Fibroblast of gingiva (primary cell): Measurements from ENCODE around the gene ZDHHC11B.
A peak's percentile ranks its signal among the peaks of the same experiment; 100 is the strongest.

Experiments used
- DNase-seq: peaks from one replicate; pipeline ENCODE4 v3.0.0-alpha.2; 2011; ENCODE audit warnings: low read depth

The ZDHHC11B gene

DNA sequence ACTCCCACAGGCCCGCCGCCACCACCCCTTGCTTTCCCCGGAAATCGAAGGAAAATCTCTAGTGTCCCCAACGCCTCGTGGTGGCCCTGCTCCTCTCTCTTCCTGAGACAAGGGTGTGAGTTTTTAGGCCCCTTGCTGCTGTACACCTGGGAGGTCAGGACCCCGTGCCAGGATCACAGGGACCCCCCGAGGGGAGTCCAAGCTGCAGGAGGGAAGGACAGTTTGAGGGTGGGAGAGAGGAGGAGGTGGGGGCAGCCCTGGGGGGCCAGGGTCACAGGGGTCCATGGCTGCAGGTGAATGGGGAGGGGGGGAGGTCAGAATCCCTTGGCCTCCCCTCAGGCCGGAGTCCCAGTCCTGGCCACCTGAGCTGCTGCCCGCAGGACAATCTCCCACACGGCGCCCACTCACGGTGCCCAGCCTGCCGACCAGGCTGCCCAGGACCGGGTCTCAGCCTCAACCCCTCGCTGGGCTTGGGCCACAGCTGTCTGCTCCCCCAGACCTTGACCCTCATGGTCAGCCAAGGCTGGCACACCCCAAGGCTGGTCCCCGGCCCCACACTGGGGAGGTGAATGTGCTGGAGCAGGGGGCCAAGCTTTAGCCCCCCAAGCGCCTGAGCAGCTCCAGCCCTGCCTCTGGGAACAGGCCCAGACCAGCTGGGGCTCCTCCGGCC, 111.2 kb downstream of the ZDHHC11B start:
- DNase-seq = no peak

GRCh38 chr5:672329-673160, 112.0 kb downstream of the ZDHHC11B start:
- peak; percentile 78 for DNase-seq

DNA sequence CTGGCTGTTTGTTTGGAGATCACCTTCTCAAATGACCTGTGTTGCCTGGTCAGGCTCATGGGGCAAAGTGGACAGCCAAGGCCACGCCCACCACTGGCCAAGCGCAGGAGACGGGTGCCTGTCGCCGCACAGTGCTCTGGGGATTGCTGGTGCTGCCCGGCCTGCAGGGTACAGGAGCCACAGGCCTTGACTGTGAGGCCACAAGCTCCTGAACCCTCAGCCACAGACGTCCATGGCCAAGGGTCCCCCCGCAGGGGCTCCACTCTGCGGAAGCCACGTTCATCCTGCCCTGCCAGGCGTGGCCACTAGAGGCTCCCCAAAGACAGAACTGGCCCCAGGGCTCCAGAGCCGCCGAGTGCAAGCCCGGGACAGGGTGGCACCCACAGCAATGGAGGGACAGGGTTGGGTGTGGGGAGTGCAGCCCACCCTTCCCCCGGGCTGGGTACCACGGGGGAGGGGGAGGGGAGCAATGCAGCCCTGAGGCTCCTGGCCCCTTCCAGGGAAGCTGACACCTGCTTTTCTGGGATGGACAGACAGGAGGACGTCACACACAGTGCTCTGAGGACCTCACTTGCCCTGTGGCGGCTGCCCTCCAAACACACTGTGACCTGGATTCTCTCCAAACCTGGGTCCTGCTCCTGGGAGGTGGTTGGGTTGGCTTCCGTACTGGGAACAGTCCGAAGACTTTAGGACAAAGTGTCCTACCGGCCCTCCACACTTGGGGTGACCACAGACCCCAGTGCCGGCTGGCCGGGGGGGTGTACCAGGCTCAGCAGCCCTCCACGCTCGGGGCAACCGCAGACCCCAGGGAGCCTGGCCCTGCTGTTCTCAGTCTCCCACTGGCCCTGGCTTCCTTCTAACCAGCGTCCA, 112.8 kb downstream of the ZDHHC11B start:
- DNase-seq = peak; percentile 39

GRCh38 chr5:670396-671270, 113.9 kb downstream of the ZDHHC11B start:
- no peak for DNase-seq

- no peak for DNase-seq
Observed at GRCh38 chr5:669842-670395, 114.6 kb downstream of the ZDHHC11B start.

DNA sequence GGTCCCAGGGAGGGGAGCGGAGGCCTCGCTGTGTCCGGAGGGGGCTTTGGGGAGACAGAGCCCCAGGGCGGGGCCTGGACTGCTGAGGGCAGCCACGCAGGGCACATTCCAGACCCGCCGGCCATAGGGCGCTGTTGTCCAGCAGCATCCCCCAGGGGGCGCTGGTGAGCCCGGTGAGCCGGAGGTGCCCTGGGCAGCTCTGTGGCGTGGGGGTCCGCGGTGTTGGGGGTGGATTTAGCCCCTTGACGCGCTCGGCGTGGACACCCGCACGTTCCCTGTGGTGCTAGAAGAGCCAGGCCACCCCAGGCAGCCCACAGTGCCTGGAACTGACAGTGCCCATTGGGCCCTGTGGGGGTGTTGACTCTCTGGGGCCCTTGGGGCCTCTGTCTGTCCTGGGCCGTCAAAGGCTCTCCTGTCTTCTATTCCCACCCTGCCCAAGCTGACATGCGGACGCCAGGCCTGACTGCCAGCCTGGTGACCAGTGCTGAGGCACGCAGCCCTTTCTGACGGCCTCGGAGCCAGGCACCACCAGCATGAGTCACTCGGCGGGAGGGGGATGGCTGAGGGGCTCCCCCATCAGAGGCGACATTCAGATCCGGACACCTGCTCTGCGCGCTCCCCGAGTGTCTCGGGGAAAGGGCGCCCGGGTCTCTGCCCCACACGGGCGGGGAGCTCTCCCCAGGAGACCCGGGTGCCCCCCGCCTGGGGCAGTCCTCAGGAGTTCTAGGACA, 115.3 kb downstream of the ZDHHC11B start:
- DNase-seq = no peak

GRCh38 chr5:668283-668995, 116.1 kb downstream of the ZDHHC11B start:
- DNase-seq = no peak

- DNase-seq = no peak
Observed at GRCh38 chr5:666816-667498, 117.6 kb downstream of the ZDHHC11B start.

- no peak for DNase-seq
Observed at GRCh38 chr5:665956-666711, 118.4 kb downstream of the ZDHHC11B start.

DNA sequence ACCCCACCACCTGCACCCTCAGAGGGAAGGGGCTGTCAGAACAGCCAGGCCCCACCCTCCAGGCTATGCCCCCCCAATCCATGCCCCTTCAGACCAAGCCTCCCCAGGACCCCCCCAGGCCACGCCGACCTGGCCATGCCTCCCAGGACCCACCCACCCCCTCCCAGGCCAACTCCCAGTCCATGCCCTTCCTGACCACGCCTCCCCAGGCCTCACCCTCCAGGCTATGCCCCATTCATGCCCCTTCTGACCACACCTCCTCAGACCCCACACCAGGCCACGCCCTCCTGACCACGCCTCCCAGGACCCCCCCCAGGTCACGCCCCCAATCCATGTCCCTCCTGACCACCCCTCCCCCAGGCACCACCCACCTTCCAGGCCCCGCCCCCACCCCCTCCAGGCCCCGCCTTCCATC, 119.0 kb downstream of the ZDHHC11B start:
- DNase-seq = no peak

GRCh38 chr5:664994-665360, 119.6 kb downstream of the ZDHHC11B start:
- DNase-seq = no peak

DNA sequence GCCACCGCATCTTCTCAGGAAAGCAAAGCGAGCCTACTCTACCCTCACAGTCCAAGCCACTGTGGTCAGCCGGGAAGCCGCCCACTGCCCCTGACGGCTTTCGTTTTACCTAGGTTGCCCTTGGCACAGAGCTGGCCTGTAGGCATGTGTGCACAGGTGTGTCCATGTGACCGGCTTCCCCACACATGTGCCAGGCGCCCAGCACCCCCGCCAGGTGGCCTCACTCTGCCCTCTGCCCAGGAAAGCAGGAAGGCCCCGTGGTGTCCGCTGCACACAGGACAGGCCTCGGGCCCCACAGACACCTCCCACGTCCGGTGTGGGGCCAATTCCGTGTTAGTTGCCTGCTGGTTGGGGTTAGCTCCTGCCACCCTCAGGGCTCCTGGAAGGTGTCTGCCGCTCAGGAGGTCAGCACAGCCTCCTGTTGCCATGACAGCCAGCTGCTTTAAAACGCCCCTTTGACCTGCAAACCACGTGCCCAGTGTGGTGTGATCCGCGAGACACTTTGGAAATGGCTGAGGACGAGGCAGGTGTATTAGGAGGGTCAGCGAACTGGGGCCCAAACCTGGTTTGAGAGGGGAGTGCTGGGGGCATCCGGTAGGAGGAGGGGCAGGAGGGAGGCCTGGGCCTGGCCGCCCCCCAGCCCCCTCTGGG, 120.1 kb downstream of the ZDHHC11B start:
- no peak for DNase-seq

DNA sequence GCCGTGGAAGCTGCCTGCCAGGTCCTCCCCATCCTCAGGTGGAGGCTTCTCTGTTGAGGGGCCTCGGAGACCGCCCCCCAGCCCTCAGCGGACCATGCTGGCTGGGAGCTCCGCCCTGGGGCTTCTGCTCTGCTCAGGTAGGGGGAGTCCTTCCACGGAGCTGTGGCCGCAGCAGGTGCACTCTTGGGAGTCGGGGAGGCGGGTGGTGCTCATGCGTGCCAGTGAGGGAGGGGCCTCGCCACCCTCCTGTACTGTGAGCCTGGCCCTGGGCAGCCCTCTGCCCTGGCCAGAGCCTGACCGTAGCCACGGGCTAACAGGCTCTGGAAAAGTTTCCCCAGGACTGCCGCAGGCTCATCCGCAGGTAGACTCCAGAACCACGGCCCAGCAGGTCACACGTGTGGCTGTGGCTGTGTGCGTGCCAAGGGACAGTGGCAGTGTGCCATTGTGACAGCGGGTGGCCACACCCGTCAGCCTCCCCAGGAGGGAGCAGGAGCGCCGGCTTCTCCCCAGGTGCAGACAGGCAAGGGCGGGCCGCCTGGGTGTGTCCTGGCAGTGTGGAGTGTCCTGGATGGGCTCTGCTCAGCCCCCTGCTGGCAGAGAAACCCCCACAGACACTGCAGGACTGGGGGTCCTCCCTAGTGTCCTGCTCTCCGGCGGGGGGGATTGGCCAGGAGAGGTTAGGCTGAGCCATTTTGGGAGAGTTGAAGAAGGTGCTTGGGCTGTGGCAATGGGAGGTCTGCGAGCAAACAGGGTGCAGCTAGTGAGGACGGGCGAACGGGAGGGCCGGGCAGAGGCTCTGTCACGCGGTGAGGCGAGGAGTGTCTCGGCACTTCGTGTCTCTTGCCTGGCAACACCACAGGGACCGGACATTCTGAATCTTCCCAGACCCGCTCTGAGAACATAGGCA, 120.8 kb downstream of the ZDHHC11B start:
- DNase-seq = no peak

DNA sequence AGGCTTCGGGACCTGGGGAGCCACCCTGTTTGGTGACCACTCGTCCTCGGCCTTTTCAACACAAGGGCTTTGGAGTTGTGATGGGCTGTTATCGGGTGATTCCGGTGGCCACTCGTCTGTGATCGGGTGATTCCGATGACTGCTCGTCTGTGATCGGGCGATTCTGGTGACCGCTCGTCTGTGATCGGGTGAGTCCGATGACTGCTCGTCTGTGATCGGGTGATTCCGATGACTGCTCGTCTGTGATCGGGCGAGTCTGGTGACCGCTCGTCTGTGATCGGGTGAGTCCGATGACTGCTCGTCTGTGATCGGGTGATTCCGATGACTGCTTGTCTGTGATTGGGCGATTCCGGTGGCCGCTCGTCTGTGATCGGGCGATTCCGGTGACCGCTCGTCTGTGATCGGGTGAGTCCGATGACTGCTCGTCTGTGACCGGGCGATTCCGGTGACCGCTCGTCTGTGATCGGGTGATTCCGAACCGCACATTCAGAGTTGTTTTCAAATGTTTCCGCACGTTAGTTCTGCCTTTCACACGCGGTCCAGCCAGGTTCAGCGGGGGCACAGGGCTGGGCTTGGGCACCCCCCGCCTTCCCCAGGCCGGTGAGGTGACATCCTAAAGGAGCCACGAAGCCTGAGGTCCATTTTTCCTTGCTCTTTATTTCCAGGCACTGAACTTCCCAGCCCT, 121.6 kb downstream of the ZDHHC11B start:
- no peak for DNase-seq

GRCh38 chr5:661891-662750, 122.4 kb downstream of the ZDHHC11B start:
- DNase-seq = no peak
